MG63 (cell line): Measurements from ENCODE around the gene LDHD. TPM values are rescaled to one million over a fixed set of nuclear protein-coding genes. Genes with fewer than 3 reads are reported as not detected.
A peak's percentile ranks its signal among the peaks of the same experiment; 100 is the strongest.
"Not testable (repeated sequence)": the region's sequence is repeated elsewhere in the genome, so short reads cannot be mapped to it uniquely, and the experiment has no call there.

Experiments
- DNase-seq: peaks from one replicate; pipeline ENCODE4 v3.0.0-alpha.2; 2020
- H3K27me3 ChIP-seq: fragments of 250-450 bp; sonication (Bioruptor Pico); 2 replicates; pipeline ENCODE4 v1.5.1; 2020; ENCODE audit warnings: mild to moderate bottlenecking, moderate library complexity
- H3K36me3 ChIP-seq: fragments of 250-450 bp; sonication (Bioruptor Pico); 2 replicates; pipeline ENCODE4 v1.5.1; 2020; ENCODE audit warnings: mild to moderate bottlenecking, moderate library complexity
- H3K4me3 ChIP-seq: fragments of 250-450 bp; sonication (Bioruptor Pico); 2 replicates; pipeline ENCODE4 v1.5.1; 2020; ENCODE audit warnings: mild to moderate bottlenecking, moderate library complexity
- H3K9me3 ChIP-seq: fragments of 250-450 bp; sonication (Bioruptor Pico); 2 replicates; pipeline ENCODE4 v1.5.1; 2020; ENCODE audit warnings: mild to moderate bottlenecking, moderate library complexity
- total RNA-seq: library from RNA; depleted of rRNA; stranded (reverse); fragments of >200 nt; shearing (Covaris generic); gene quantifications from 2 replicates; pipeline ENCODE4 v1.2.3, GENCODE V29; 2014; ENCODE audit warnings: low replicate concordance

LDHD gene
- total RNA-seq, 1 experiment from 2014 or later: not detected

GRCh38 chr16:75093598-75094540 is 22.7 kb downstream of the LDHD start:
- H3K36me3 ChIP-seq: no peaks in the 10 kb centered on the region
- no peaks in the 10 kb centered on the region for H3K27me3 ChIP-seq
- no peak for DNase-seq
- H3K9me3 ChIP-seq: no peaks in the 10 kb centered on the region
- H3K4me3 ChIP-seq: no peak overlapping the region

- Histone ChIP-seq H3K9me3 (no peaks in the 10 kb centered on the region), H3K4me3 (no peak overlapping the region), H3K36me3 (no peaks in the 10 kb centered on the region), H3K27me3 (no peaks in the 10 kb centered on the region)
- no peak for DNase-seq
Observed at GRCh38 chr16:75092777-75093176, 23.8 kb downstream of the LDHD start.

- not testable (repeated sequence) for H3K27me3 ChIP-seq, H3K36me3 ChIP-seq, DNase-seq, H3K9me3 ChIP-seq, H3K4me3 ChIP-seq
Observed at GRCh38 chr16:75091619-75092018, 25.0 kb downstream of the LDHD start.

GRCh38 chr16:75090899-75091298 is 25.7 kb downstream of the LDHD start:
- not testable (repeated sequence) for H3K4me3 ChIP-seq, DNase-seq, H3K36me3 ChIP-seq, H3K9me3 ChIP-seq, H3K27me3 ChIP-seq

GRCh38 chr16:75089486-75090202 is 26.9 kb downstream of the LDHD start:
- Histone ChIP-seq H3K4me3 (no peak overlapping the region), H3K27me3 (no peaks in the 10 kb centered on the region), H3K36me3 (no peaks in the 10 kb centered on the region), H3K9me3 (no peaks in the 10 kb centered on the region)
- DNase-seq: no peak

GRCh38 chr16:75088934-75089333 is 27.6 kb downstream of the LDHD start:
- Histone ChIP-seq H3K27me3 (no peaks in the 10 kb centered on the region), H3K4me3 (no peak overlapping the region), H3K36me3 (no peaks in the 10 kb centered on the region), H3K9me3 (no peaks in the 10 kb centered on the region)
- no peak for DNase-seq

- H3K27me3 ChIP-seq: no peaks in the 10 kb centered on the region
- no peaks in the 10 kb centered on the region for H3K36me3 ChIP-seq
- no peaks in the 10 kb centered on the region for H3K9me3 ChIP-seq
- H3K4me3 ChIP-seq: no peak overlapping the region
- DNase-seq: no peak
Observed at GRCh38 chr16:75088216-75088615, 28.4 kb downstream of the LDHD start.

- no peaks in the 10 kb centered on the region for H3K9me3 ChIP-seq
- no peaks in the 10 kb centered on the region for H3K36me3 ChIP-seq
- DNase-seq: peak; percentile 47
- H3K27me3 ChIP-seq: no peaks in the 10 kb centered on the region
- H3K4me3 ChIP-seq: no peak overlapping the region
Observed at GRCh38 chr16:75087375-75087979, 29.1 kb downstream of the LDHD start.

- Histone ChIP-seq H3K9me3 (no peaks in the 10 kb centered on the region), H3K36me3 (no peaks in the 10 kb centered on the region), H3K27me3 (no peaks in the 10 kb centered on the region), H3K4me3 (no peak overlapping the region)
- DNase-seq: no peak
Observed at GRCh38 chr16:75086688-75087374, 29.7 kb downstream of the LDHD start.

- Histone ChIP-seq H3K36me3 (no peaks in the 10 kb centered on the region), H3K9me3 (no peaks in the 10 kb centered on the region), H3K27me3 (no peaks in the 10 kb centered on the region), H3K4me3 (no peak overlapping the region)
- DNase-seq: no peak
Observed at GRCh38 chr16:75086281-75086680, 30.3 kb downstream of the LDHD start.

- no peaks in the 10 kb centered on the region for H3K9me3 ChIP-seq
- no peaks in the 10 kb centered on the region for H3K27me3 ChIP-seq
- no peak for DNase-seq
- H3K36me3 ChIP-seq: no peaks in the 10 kb centered on the region
- no peak overlapping the region for H3K4me3 ChIP-seq
Observed at GRCh38 chr16:75085556-75085955, 31.0 kb downstream of the LDHD start.

DNA sequence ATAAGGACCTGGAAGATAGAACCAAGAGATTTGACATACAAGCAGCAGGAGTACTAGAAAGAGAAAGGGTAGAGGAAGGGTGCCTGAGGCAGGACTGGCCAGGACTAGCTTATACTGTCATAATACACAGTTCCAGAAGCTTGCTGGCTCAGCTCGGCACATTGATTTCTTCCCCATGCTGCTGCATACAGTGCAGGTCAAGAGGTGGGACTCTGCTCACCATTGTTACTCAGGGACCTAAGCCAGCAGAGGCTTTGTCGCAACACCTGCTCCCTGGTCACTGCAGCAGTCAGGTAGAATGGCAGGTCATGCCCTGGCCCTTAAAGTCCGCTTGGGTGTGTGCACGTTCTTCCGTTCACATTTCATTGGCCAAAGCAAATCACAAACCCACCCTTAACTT is 32.8 kb downstream of the LDHD start:
- Histone ChIP-seq H3K27me3 (no peaks in the 10 kb centered on the region), H3K36me3 (no peaks in the 10 kb centered on the region), H3K9me3 (no peaks in the 10 kb centered on the region), H3K4me3 (no peak overlapping the region)
- no peak for DNase-seq

- Histone ChIP-seq H3K4me3 (no peak overlapping the region), H3K27me3 (no peaks in the 10 kb centered on the region), H3K9me3 (no peaks in the 10 kb centered on the region), H3K36me3 (no peaks in the 10 kb centered on the region)
- DNase-seq: no peak
Observed at GRCh38 chr16:75081179-75081859, 35.3 kb downstream of the LDHD start.

- no peaks in the 10 kb centered on the region for H3K27me3 ChIP-seq
- H3K36me3 ChIP-seq: no peaks in the 10 kb centered on the region
- peak; percentile 41 for DNase-seq
- H3K4me3 ChIP-seq: no peak overlapping the region
- H3K9me3 ChIP-seq: no peaks in the 10 kb centered on the region
Observed at GRCh38 chr16:75080205-75081029, 36.2 kb downstream of the LDHD start.

DNA sequence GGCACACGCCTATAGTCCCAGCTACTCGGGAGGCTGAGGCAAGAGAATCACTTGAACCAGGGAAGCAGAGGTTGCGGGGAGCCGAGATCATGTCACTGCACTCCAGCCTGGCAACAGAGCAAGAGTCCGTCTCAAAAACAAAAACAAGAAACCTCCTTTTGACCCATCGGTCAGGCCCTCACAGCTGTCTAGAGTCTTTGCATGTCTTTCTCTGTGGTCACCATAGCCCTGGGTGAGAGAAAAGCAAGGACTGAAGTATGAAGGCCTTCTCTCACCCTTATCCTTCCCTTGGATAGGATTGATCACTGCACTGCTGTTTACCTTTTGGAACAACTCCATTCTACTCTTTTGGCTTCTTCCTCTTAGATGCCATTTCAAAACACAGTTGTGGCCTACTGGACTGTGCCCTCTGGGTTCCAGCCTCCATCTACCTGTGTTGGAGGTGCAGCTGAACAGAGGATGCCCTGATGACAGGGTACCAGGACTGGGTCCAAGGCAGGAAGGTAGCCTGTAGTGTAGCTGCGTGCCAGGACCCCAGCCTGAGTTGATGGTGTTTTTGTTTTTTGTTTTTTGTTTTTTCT is 37.1 kb downstream of the LDHD start:
- no peak overlapping the region for H3K4me3 ChIP-seq
- no peaks in the 10 kb centered on the region for H3K36me3 ChIP-seq
- H3K27me3 ChIP-seq: no peaks in the 10 kb centered on the region
- no peaks in the 10 kb centered on the region for H3K9me3 ChIP-seq
- DNase-seq: no peak
